Neuronal stem cell (in vitro differentiated cells): ENCODE data around the gene PAFAH1B1.
A peak's percentile ranks its signal among the peaks of the same experiment; 100 is the strongest.

ENCODE experiments used
- DNase-seq: peaks from one replicate; pipeline ENCODE4 v3.0.0-alpha.2; 2013; ENCODE audit warnings: low spot score
- H2AFZ ChIP-seq: one replicate; pipeline ENCODE4 v1.6.1; 2013; ENCODE audit warnings: mild to moderate bottlenecking, low read length, inconsistent platforms
- H2AK5ac ChIP-seq: 2 replicates; pipeline ENCODE4 v1.6.1; 2013; ENCODE audit warnings: low read depth, mild to moderate bottlenecking, inconsistent platforms, low read length, moderate library complexity, mixed read lengths
- H2BK120ac ChIP-seq: 2 replicates; pipeline ENCODE4 v1.6.1; 2013; ENCODE audit warnings: low read depth, mild to moderate bottlenecking, inconsistent platforms, low read length, moderate library complexity, mixed read lengths
- H2BK12ac ChIP-seq: one replicate; pipeline ENCODE4 v1.6.1; 2013; ENCODE audit warnings: low read length, inconsistent platforms
- H2BK15ac ChIP-seq: 2 replicates; pipeline ENCODE4 v1.6.1; 2013; ENCODE audit warnings: mild to moderate bottlenecking, low read length, inconsistent platforms, mixed read lengths
- H2BK5ac ChIP-seq: one replicate; pipeline ENCODE4 v1.6.1; 2013; ENCODE audit warnings: inconsistent platforms, mild to moderate bottlenecking, low read length, moderate library complexity
- H3K14ac ChIP-seq: one replicate; pipeline ENCODE4 v1.6.1; 2013; ENCODE audit warnings: low read length, inconsistent platforms
- H3K18ac ChIP-seq: 2 replicates; pipeline ENCODE4 v1.6.1; 2013; ENCODE audit warnings: low read length, inconsistent platforms
- H3K23ac ChIP-seq: 2 replicates; pipeline ENCODE4 v1.6.1; 2013; ENCODE audit warnings: low read depth, mild to moderate bottlenecking, mixed read lengths, low read length, inconsistent platforms; ENCODE audit not compliant: poor library complexity
- H3K27ac ChIP-seq: replicated peaks from 3 replicates; pipeline ENCODE4 v1.5.1; 2013; ENCODE audit warnings: low read length, inconsistent platforms
- H3K27me3 ChIP-seq, 3 experiments: 2 replicates each; pipeline ENCODE4 v1.6.1; 2013; ENCODE audit warnings: low read length in 3 of 3, mild to moderate bottlenecking in 2 of 3, inconsistent platforms in 1 of 3, low read depth in 1 of 3, mixed read lengths in 1 of 3, moderate library complexity in 1 of 3; ENCODE audit not compliant: control insufficient read depth in 3 of 3, insufficient read depth in 3 of 3
- H3K36me3 ChIP-seq, 2 donors: replicated peaks in 1 of 2; 2 replicates each; pipeline ENCODE4 v1.6.1; 2013; ENCODE audit warnings: low read length in 2 of 2; ENCODE audit not compliant: control insufficient read depth in 2 of 2, insufficient read depth in 2 of 2
- H3K4ac ChIP-seq: 2 replicates; pipeline ENCODE4 v1.6.1; 2013; ENCODE audit warnings: inconsistent platforms, mild to moderate bottlenecking, low read length, moderate library complexity
- H3K4me1 ChIP-seq, 2 donors: 1 replicate in 1 of 2; 2 replicates in 1 of 2; pipeline ENCODE4 v1.6.1; 2013; ENCODE audit warnings: low read length in 2 of 2, low read depth in 1 of 2; ENCODE audit not compliant: control insufficient read depth in 2 of 2, insufficient read depth in 1 of 2
- H3K4me2 ChIP-seq: one replicate; pipeline ENCODE4 v1.6.1; 2013; ENCODE audit warnings: mild to moderate bottlenecking, low read length, inconsistent platforms; ENCODE audit not compliant: insufficient read depth, poor library complexity, severe bottlenecking
- H3K4me3 ChIP-seq, 2 donors: 2 replicates each; pipeline ENCODE4 v1.5.1; 2013; ENCODE audit warnings: low read length in 2 of 2, mild to moderate bottlenecking in 2 of 2, inconsistent platforms in 1 of 2, moderate library complexity in 1 of 2
- H3K79me1 ChIP-seq: one replicate; pipeline ENCODE4 v1.6.1; 2013; ENCODE audit warnings: low read depth, mild to moderate bottlenecking, inconsistent platforms, low read length, moderate library complexity
- H3K9ac ChIP-seq: one replicate; pipeline ENCODE4 v1.6.1; 2013; ENCODE audit warnings: mild to moderate bottlenecking, low read depth, low read length, inconsistent platforms; ENCODE audit not compliant: poor library complexity
- H3K9me3 ChIP-seq, 2 donors: replicated peaks in 1 of 2; 2 replicates each; pipeline versions ENCODE3 to v1.6.1; 2013; ENCODE audit warnings: low read length in 2 of 2, mild to moderate bottlenecking in 2 of 2, inconsistent platforms in 1 of 2, low read depth in 1 of 2, mixed read lengths in 1 of 2, moderate library complexity in 1 of 2; ENCODE audit not compliant: control insufficient read depth in 2 of 2, insufficient read depth in 1 of 2
- H4K8ac ChIP-seq: one replicate; pipeline ENCODE4 v1.6.1; 2013; ENCODE audit warnings: low read depth, mild to moderate bottlenecking, inconsistent platforms, low read length, moderate library complexity
- H4K91ac ChIP-seq: one replicate; pipeline ENCODE4 v1.6.1; 2013; ENCODE audit warnings: low read length, low read depth, mild to moderate bottlenecking, inconsistent platforms; ENCODE audit not compliant: poor library complexity
- WGBS, 2 donors: extraction: QIAGEN DNeasy Blood & Tissue Kit; methylation state at CpG; one replicate each; pipeline ENCODE4 v1.1.7; 2013; ENCODE audit warnings: missing lambda C conversion rate in 2 of 2, mixed read lengths in 1 of 2; ENCODE audit not compliant: insufficient read length in 2 of 2, insufficient replicate concordance in 1 of 2; ENCODE audit errors: extremely low coverage in 2 of 2; 5-methylcytosine and 5-hydroxymethylcytosine counted together

Gene PAFAH1B1

DNA sequence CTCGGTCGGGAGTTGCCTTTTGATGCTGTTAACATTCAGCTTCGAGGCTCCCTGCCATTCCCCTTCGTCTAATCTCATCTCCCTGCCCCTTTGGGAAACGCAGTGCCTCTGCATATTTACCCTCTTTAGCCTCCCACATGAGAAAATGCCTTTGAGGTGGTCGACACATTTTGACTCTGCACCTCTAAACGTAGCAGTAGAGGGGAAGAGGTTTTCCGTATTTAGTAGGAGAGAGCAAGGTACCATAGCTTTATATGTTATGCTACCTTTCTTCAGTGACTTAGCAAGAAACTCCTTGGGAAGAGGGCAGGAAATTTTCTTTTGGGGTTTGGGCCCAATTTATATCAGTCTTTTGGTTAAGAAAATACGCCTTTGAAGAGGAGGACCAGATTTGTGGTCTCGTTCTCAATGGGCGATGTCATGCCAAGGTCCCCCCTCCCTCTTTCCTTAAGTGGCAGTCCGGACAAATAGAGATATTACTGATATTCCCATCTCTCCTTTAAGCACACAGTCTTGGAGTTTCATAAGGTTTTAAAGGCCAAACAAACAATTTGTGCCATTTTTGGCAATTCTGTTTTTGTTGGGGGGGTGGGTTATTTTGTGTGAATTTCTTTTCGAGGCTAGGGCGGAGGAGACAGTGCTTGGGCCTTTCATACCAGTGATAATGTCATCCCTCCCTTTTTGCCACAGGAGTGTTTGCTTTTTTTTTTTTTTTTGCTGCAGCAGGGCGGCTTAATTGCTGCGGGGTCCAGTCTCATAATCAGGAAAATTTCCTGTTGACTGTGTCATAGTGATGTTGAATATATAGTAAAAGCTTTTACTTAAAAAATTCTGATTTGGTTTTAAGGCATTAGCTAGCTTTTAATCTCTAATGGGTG lies 1.5 kb downstream of the PAFAH1B1 start:
- peak overlapping the region; percentile 98 for H3K9ac ChIP-seq
- H3K9me3 ChIP-seq = no peaks in the 10 kb centered on the region
- H4K91ac ChIP-seq = no peak overlapping the region
- peak overlapping the region; percentile 96 for H2BK120ac ChIP-seq
- H2BK5ac ChIP-seq = peak overlapping the region; percentile 98
- peak overlapping the region; percentile 68 for H3K23ac ChIP-seq
- no peak overlapping the region for H2BK15ac ChIP-seq
- no CpG with 5 or more reads among the region's 16 CpGs for WGBS, 2 donors
- H3K18ac ChIP-seq = peak overlapping the region; percentile 100
- peak overlapping the region; percentile 84 for H3K4ac ChIP-seq
- peak overlapping the region; percentile 54 for H3K4me2 ChIP-seq
- peak overlapping the region; percentile 4 for H2BK12ac ChIP-seq
- H3K36me3 ChIP-seq = peaks cover 0 to 5% of the 10 kb centered on the region in 2 donors
- peak overlapping the region; percentile 99 for H3K14ac ChIP-seq
- H3K79me1 ChIP-seq = peaks cover 4% of the 10 kb centered on the region
- H2AFZ ChIP-seq = peak overlapping the region; percentile 99
- H3K4me3 ChIP-seq = peak overlapping the region; percentile 60 to 99
- DNase-seq = no peak
- no peak overlapping the region for H4K8ac ChIP-seq
- H2AK5ac ChIP-seq = peak overlapping the region; percentile 99
- no peaks in the 10 kb centered on the region for H3K27me3 ChIP-seq
- peaks cover 1 to 2% of the 10 kb centered on the region in 2 donors for H3K4me1 ChIP-seq
- peak overlapping the region; percentile 97 for H3K27ac ChIP-seq

DNA sequence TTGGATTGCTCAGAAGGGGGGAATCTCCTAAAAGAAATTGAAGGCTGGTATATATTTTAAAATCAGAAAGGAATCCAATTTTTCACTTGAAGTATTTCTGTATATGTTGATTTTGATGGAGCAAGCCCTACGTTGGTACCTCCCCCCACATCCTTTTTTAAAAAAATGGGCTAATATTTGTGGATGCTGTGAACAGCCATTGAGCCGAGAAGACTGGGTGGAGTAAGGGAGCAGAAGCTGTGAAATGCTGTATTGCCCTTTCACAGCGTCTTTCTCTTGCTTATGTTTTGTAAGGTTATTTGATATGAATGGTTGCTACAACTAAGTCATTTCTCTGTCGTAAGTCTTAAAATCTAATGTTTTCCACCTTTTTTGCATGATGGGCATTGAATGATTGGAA lies 2.3 kb downstream of the PAFAH1B1 start:
- H3K9me3 ChIP-seq = no peaks in the 10 kb centered on the region
- H3K79me1 ChIP-seq = peaks cover 4% of the 10 kb centered on the region
- peaks cover 0 to 5% of the 10 kb centered on the region in 2 donors for H3K36me3 ChIP-seq
- no peak overlapping the region for H3K27ac ChIP-seq
- H2BK12ac ChIP-seq = no peak overlapping the region
- no peak overlapping the region for H2AK5ac ChIP-seq
- H3K4me2 ChIP-seq = peak overlapping the region; percentile 13
- H2AFZ ChIP-seq = no peak overlapping the region
- H4K91ac ChIP-seq = no peak overlapping the region
- peaks cover 1 to 2% of the 10 kb centered on the region in 2 donors for H3K4me1 ChIP-seq
- H4K8ac ChIP-seq = no peak overlapping the region
- H3K14ac ChIP-seq = no peak overlapping the region
- H3K4ac ChIP-seq = no peak overlapping the region
- H3K27me3 ChIP-seq = no peaks in the 10 kb centered on the region
- H3K23ac ChIP-seq = no peak overlapping the region
- peak overlapping the region in 1 of 2 donors; percentile 60 for H3K4me3 ChIP-seq
- WGBS, 2 donors = no CpG with 5 or more reads among the region's 4 CpGs
- H3K9ac ChIP-seq = no peak overlapping the region
- DNase-seq = no peak
- no peak overlapping the region for H2BK5ac ChIP-seq
- no peak overlapping the region for H2BK15ac ChIP-seq
- no peak overlapping the region for H2BK120ac ChIP-seq
- no peak overlapping the region for H3K18ac ChIP-seq

DNA sequence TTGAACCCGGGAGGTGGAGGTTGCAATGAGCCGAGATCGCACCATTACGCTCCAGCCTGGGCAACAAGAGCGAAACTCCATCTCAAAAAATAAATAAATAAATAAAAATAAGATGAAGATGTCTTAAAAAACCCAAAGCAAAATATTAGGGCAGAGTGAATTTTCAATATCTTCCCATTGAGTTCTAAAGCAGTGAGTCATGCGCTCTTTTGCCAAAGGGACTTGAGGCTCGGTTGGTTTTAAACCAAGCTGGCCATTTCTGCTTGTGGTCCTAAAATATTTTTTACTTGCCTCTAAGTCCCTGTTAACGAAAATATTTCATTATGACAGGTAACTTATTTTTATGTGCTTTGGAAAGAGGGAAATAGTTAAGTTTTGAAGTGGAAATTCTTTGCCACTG lies 4.7 kb downstream of the PAFAH1B1 start:
- Histone ChIP-seq H2AFZ (no peak overlapping the region), H3K9ac (no peak overlapping the region), H2BK5ac (no peak overlapping the region), H3K4me3 (no peak overlapping the region), H3K27me3 (no peaks in the 10 kb centered on the region), H3K9me3 (no peaks in the 10 kb centered on the region), H3K4me2 (no peak overlapping the region), H2BK15ac (no peak overlapping the region), H3K27ac (no peak overlapping the region), H4K8ac (no peak overlapping the region), H2AK5ac (no peak overlapping the region), H3K4ac (no peak overlapping the region), H2BK120ac (no peak overlapping the region), H2BK12ac (no peak overlapping the region), H3K79me1 (peaks cover 4% of the 10 kb centered on the region), H4K91ac (no peak overlapping the region), H3K18ac (no peak overlapping the region), H3K4me1 (peaks cover 1 to 2% of the 10 kb centered on the region in 2 donors), H3K23ac (no peak overlapping the region), H3K14ac (no peak overlapping the region), H3K36me3 (peaks cover 0 to 10% of the 10 kb centered on the region in 2 donors)
- DNase-seq = no peak
- WGBS, 2 donors = no CpG with 5 or more reads among the region's 8 CpGs

DNA sequence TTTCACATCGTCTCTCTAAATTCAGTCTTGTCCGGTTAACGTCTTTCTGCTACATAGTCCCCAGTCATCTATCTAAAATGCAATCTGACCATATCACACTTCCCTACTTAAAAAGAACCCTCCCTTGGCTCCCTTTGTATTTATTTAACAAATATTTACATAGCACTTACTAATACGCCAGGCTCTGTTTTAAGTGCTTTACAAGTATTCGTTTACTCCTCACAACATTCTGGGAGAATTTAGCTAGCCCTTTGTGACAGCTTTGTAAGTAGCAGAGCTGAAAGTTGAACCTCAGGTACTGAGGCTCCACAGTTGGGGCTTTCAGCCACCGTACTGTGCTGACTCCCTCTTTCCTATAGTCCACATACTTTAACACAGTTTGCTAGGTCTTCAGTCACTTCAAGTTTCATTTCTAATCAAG lies 9.2 kb downstream of the PAFAH1B1 start:
- Histone ChIP-seq H3K9me3 (no peaks in the 10 kb centered on the region), H2BK15ac (no peak overlapping the region), H3K4me2 (no peak overlapping the region), H3K27me3 (no peaks in the 10 kb centered on the region), H4K91ac (no peak overlapping the region), H3K14ac (no peak overlapping the region), H3K9ac (no peak overlapping the region), H3K36me3 (peaks cover 2 to 34% of the 10 kb centered on the region in 2 donors), H4K8ac (no peak overlapping the region), H2BK120ac (no peak overlapping the region), H2AFZ (no peak overlapping the region), H3K23ac (no peak overlapping the region), H3K18ac (no peak overlapping the region), H2AK5ac (no peak overlapping the region), H3K79me1 (no peaks in the 10 kb centered on the region), H3K4me1 (no peaks in the 10 kb centered on the region), H3K4ac (no peak overlapping the region), H3K4me3 (no peak overlapping the region), H2BK12ac (no peak overlapping the region), H3K27ac (no peak overlapping the region), H2BK5ac (no peak overlapping the region)
- no peak for DNase-seq
- WGBS, 2 donors = 98 to 100% methylated on average over 1 to 3 of the region's 6 CpGs
